Measurements from ENCODE around the gene CCDC187.

Gene CCDC187

GRCh38 chr9:136203408-136204144, 100.3 kb downstream of the CCDC187 start:
- DNase-seq: peak in 1 of 2 experiments; percentile 32

DNA sequence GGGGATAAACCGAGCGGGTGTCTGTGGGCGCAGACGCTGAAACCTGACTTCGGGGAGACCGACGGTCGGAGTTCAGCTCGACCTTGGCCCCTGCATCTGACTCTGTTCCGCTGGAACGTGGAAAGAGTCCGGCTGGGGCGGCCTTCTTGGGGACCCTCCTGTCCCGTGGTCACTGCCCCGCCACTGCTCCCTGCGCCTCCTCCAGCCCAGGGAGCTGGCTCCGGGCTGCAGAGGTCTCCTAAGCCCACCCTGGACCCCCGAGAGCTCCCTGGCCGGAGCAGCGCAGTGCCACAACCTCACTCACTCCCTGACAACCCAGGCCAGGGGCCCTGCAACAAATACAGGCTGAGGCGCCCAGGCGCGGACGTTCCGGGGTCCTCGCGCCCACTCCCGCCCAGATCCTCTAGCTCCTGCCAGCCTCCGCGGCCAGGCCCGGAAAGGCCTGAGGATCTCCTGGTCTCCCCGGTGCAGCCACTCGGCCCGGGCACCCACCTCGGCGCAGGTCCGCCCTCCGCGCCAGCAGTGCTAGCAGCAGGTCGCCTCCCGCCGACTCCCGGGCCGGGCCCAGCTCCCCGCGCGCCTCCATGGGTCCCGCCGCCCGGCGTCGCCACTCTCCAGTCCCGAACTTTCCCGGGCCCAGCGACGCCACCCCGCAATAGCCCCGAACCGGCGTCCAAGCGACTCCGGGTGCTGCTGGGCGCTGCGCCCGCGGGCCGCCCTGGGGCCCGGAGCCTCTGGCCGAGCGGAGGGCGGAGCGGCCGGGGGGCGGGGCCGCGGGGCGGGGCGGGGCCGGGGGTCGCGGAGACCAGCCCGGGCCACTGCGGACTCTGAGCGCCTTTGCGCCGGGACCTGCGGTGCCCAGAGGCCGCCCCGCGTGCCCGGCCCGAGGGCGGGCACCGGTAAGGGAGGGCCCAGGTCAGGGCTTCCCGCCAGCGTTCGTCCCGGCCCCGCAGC, 101.2 kb downstream of the CCDC187 start:
- DNase-seq: no peak

GRCh38 chr9:136201609-136202453, 102.1 kb downstream of the CCDC187 start:
- peak in 1 of 2 experiments; percentile 21 for DNase-seq

- no peak for DNase-seq
These were observed 102.7 kb downstream of the CCDC187 start for GRCh38 chr9:136201174-136201573.

DNA sequence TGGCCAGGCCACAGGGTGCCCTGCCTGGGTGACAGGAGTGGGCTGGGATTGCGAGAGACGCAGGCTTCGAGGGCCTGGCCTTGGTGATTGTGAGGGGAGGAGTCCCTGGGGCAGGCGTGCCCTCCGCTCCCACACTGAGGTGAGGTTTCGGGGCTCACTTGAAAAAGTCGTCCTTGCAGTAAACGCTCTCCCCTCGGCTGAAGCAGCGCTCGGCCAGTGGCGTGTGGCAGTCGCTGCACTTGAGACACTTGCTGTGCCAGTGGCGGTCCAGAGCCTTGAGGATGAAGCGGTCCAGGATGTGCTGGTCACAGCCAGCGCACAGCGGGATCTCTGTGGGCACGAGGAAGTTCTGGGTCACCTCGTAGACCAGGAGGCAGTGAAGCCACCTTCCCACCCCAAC, 103.5 kb downstream of the CCDC187 start:
- DNase-seq: no peak
